GM18511 (cell line): ENCODE measurements around the gene NEK6.

Source experiments
- ATAC-seq: cut with Tn5 transposase; IDR thresholded peaks from one replicate; pipeline ENCODE4 v1.9.1; 2021; ENCODE audit warnings: mild to moderate bottlenecking, moderate library complexity; ENCODE audit not compliant: unreplicated experiment

NEK6 gene

GRCh38 chr9:124340219-124341069 lies 82.7 kb downstream of the NEK6 start:
- ATAC-seq: no peak

DNA sequence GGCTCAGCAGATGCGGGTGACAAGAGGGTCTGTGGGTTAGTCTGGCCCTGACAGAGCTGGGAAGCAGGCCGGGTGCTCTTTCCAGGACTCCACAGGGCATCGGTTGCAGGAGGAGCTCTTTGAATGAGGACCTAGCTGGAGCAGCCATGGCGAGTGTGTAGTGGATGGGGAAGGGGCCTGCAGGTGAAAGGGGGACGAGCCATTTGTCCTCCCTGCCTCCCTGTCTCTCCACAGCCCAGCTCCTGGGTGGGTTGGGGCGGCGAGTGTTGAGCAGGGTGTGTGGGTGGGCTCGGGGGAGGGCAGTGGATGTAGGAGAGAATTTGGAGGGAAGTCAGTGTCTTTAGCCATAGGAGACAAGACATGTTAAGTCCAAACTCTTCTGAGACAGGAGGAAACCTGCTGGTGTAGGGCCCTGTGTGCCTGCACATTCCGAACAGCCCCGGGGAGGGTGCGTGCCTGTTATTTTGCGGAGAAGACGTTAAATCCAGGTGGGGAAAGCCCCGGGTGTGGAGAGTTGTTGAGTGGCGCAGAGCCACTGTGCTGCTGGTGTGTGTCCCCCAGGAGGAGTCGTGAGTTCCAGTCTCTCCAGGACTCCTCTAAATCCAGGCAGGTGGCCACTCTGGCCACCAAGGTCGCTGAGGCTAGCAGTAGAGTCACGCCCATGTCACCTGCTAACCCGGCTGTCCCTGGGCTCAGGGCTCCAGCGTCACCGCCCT lies 83.9 kb downstream of the NEK6 start:
- ATAC-seq: no peak

GRCh38 chr9:124342402-124342775 lies 84.6 kb downstream of the NEK6 start:
- ATAC-seq: no peak

GRCh38 chr9:124342776-124343485 lies 85.2 kb downstream of the NEK6 start:
- no peak for ATAC-seq

GRCh38 chr9:124343533-124344290 lies 86.0 kb downstream of the NEK6 start:
- ATAC-seq: no peak

GRCh38 chr9:124344291-124345050 lies 86.7 kb downstream of the NEK6 start:
- no peak for ATAC-seq

DNA sequence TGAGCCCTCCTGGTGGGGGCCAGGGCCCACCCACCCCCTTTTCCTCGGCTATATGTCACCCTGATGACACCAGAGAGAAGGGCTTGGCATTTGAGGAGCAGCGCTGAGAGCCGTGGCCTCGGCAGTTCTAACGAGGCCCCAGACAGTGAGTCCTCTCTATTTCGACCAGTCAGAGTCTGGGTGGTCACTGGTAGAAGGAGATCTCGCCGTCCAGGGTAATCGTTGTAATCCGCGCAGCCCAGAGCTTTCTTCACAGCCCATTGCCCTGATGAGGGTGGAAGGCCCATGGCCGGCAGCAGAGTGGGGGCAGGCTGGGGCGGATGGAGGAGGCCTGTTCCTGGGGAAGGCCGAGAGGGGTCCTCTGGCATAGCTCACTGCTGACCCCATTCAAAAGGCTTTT lies 87.3 kb downstream of the NEK6 start:
- no peak for ATAC-seq

GRCh38 chr9:124345751-124346281 lies 88.1 kb downstream of the NEK6 start:
- ATAC-seq: no peak

DNA sequence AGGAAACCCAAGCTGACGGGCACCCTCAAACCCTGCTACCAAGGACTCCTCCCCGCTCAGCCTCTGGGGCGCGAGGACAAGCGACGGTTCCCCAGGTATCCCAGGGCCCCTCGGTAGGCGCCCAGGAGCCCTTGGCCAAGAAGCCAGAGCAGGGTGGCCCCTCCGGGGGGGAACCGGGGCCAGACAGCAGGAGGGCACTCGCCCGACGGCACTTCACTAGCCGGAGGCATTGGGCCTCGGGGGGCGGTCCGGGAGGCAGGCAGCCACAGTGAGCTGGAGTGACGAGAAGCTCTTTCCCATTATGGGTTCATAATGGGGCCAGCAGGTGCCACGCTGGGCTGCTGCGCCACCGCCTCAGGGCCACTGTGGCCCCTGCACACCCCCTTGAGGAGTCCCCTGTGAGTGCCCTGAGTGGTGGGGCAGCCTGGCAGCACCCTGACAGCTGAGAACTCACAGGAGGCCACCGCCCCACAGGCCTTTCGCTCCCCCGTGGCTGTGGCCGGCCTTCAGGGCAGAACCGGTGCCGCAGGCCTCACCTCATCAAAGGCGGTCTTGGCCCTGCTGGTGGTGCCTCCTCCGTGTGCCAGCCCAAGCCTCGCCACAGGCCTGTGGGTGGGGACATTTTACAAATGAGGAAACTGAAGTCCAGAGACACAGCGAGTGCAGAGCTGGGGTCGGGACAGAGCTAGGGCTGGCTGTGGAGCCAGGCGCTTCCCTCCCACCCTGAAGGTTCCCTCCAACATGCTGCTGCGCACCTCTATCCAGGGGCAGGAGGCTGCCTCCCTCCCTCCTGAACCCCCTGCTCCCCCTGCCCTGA lies 88.8 kb downstream of the NEK6 start:
- ATAC-seq: no peak

- no peak for ATAC-seq
These were observed 89.6 kb downstream of the NEK6 start for GRCh38 chr9:124347206-124347967.

DNA sequence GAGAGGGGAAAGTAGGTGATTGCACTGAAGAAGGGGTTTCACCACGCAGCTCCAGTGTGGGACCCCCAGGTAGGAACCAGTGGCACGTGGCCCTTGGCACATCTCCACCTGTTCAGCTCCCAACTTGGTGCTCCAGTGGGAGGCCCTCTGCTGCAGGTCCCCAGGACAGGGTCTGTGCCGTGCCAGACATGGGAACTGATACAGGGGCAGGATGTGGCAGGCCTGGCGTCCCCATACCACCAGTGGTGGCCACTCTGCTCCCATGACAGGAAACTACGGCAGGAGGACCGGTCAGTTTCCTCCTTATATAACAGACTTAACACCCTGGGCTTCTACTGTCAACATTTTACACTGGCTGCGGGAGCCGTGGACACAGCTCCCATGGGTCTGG lies 90.2 kb downstream of the NEK6 start:
- ATAC-seq: no peak

GRCh38 chr9:124348363-124348762 lies 90.6 kb downstream of the NEK6 start:
- ATAC-seq: no peak

GRCh38 chr9:124348831-124349230 lies 91.1 kb downstream of the NEK6 start:
- no peak for ATAC-seq

DNA sequence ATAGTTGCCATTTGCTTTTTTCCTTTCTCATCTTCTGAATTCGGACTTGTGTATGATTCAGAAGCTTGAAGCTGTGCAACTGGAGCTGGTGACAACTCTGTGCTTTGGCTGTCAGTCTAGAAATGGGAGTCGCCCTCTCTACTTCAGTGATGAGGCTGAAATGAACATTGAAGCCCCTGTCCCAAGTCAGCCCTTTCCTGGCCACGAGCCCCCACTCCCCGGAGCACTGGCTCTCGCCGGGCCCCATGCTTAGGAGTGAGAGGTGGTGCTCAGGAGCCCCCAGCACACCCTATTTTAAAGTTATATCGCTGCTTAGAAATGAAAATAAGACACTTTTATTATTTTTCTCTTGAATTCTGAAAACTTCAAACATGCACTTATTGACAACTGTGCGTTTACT lies 91.5 kb downstream of the NEK6 start:
- ATAC-seq: no peak

- ATAC-seq: no peak
These were observed 92.1 kb downstream of the NEK6 start for GRCh38 chr9:124349675-124350493.

- no peak for ATAC-seq
These were observed 92.9 kb downstream of the NEK6 start for GRCh38 chr9:124350494-124351263.
